Progenitor cell of endocrine pancreas (in vitro differentiated cells): ENCODE results near the gene TMA16. TPM values are rescaled to one million over a fixed set of nuclear protein-coding genes. Genes with fewer than 3 reads are reported as not detected.
A peak's percentile ranks its signal among the peaks of the same experiment; 100 is the strongest.
"Not testable (repeated sequence)": the region's sequence is repeated elsewhere in the genome, so short reads cannot be mapped to it uniquely, and the experiment has no call there.

Experiments used
- DNase-seq: peaks from one replicate; pipeline ENCODE4 v3.0.0; 2021; ENCODE audit warnings: low spot score; ENCODE audit not compliant: unreplicated experiment
- H3K27ac Mint-ChIP-seq: 2 replicates; pipeline ENCODE4 v1.8.0; 2021; ENCODE audit warnings: mild to moderate bottlenecking, moderate library complexity, mixed read lengths
- H3K27me3 Mint-ChIP-seq: 2 replicates; pipeline ENCODE4 v1.8.0; 2021; ENCODE audit warnings: mixed read lengths
- H3K36me3 Mint-ChIP-seq: 2 replicates; pipeline ENCODE4 v1.8.0; 2022; ENCODE audit warnings: mixed read lengths; ENCODE audit not compliant: insufficient read depth
- H3K4me1 Mint-ChIP-seq: 2 replicates; pipeline ENCODE4 v1.8.0; 2021; ENCODE audit warnings: low read depth, mixed read lengths
- H3K4me3 Mint-ChIP-seq: 2 replicates; pipeline ENCODE4 v1.8.0; 2021; ENCODE audit warnings: low read depth, mild to moderate bottlenecking, moderate library complexity, mixed read lengths
- H3K9me3 Mint-ChIP-seq: 2 replicates; pipeline ENCODE4 v1.8.0; 2021; ENCODE audit warnings: low read depth, mixed read lengths
- CTCF ChIP-seq: fragments of 200-600 bp; sonication (generic); IDR thresholded peaks from one replicate; pipeline ENCODE4 v1.5.0; 2021; ENCODE audit warnings: antibody characterized with exemption, mild to moderate bottlenecking; ENCODE audit not compliant: unreplicated experiment
- total RNA-seq: library from RNA; stranded (reverse); gene quantifications from 2 replicates; pipeline ENCODE4 v1.2.1, GENCODE V29; 2021

Gene TMA16
- total RNA-seq, 1 donor from 2014 or later = 22.2 TPM

GRCh38 chr4:163528653-163529052 is 34.2 kb downstream of the TMA16 start:
- TF ChIP-seq CTCF = no peak
- no peak for DNase-seq
- no peaks in the 10 kb centered on the region for H3K9me3 Mint-ChIP-seq
- H3K4me3 Mint-ChIP-seq = no peak overlapping the region
- H3K27ac Mint-ChIP-seq = no peak overlapping the region
- H3K4me1 Mint-ChIP-seq = no peaks in the 10 kb centered on the region
- no peaks in the 10 kb centered on the region for H3K27me3 Mint-ChIP-seq
- H3K36me3 Mint-ChIP-seq = peaks cover 22% of the 10 kb centered on the region

GRCh38 chr4:163534056-163534455 is 39.6 kb downstream of the TMA16 start:
- Mint-ChIP-seq H3K4me1 (no peaks in the 10 kb centered on the region), H3K9me3 (no peaks in the 10 kb centered on the region), H3K27me3 (no peaks in the 10 kb centered on the region), H3K27ac (no peak overlapping the region), H3K36me3 (peaks cover 16% of the 10 kb centered on the region), H3K4me3 (no peak overlapping the region)
- no peak for DNase-seq
- TF ChIP-seq CTCF = no peak

- H3K4me1 Mint-ChIP-seq = no peaks in the 10 kb centered on the region
Measured at GRCh38 chr4:163535657-163536056, 41.2 kb downstream of the TMA16 start.

GRCh38 chr4:163536091-163536490 is 41.6 kb downstream of the TMA16 start:
- no peaks in the 10 kb centered on the region for H3K4me1 Mint-ChIP-seq
- no peak overlapping the region for H3K27ac Mint-ChIP-seq
- peaks cover 11% of the 10 kb centered on the region for H3K36me3 Mint-ChIP-seq
- H3K4me3 Mint-ChIP-seq = no peak overlapping the region
- H3K27me3 Mint-ChIP-seq = no peaks in the 10 kb centered on the region
- TF ChIP-seq CTCF = no peak
- DNase-seq = no peak
- no peaks in the 10 kb centered on the region for H3K9me3 Mint-ChIP-seq

More at GRCh38 chr4:163535657-163536056, 41.2 kb downstream of the TMA16 start:
- peaks cover 11% of the 10 kb centered on the region for H3K36me3 Mint-ChIP-seq
- no peak overlapping the region for H3K27ac Mint-ChIP-seq
- TF ChIP-seq CTCF = peak; percentile 7
- no peaks in the 10 kb centered on the region for H3K9me3 Mint-ChIP-seq
- no peak for DNase-seq
- H3K27me3 Mint-ChIP-seq = no peaks in the 10 kb centered on the region
- H3K4me3 Mint-ChIP-seq = no peak overlapping the region

GRCh38 chr4:163537114-163537513 is 42.6 kb downstream of the TMA16 start:
- H3K27ac Mint-ChIP-seq = no peak overlapping the region
- H3K4me3 Mint-ChIP-seq = no peak overlapping the region
- no peaks in the 10 kb centered on the region for H3K4me1 Mint-ChIP-seq
- no peak for TF ChIP-seq CTCF
- no peak for DNase-seq
- no peaks in the 10 kb centered on the region for H3K27me3 Mint-ChIP-seq
- no peaks in the 10 kb centered on the region for H3K9me3 Mint-ChIP-seq
- H3K36me3 Mint-ChIP-seq = peaks cover 6% of the 10 kb centered on the region

- H3K27ac Mint-ChIP-seq, H3K9me3 Mint-ChIP-seq, DNase-seq, H3K27me3 Mint-ChIP-seq, H3K36me3 Mint-ChIP-seq, H3K4me1 Mint-ChIP-seq, H3K4me3 Mint-ChIP-seq: not testable (repeated sequence)
Measured at GRCh38 chr4:163538820-163539219, 44.3 kb downstream of the TMA16 start.
